GM10266 (cell line): ENCODE data around the gene PDZRN4.
"Not testable (repeated sequence)": the region's sequence is repeated elsewhere in the genome, so short reads cannot be mapped to it uniquely, and the experiment has no call there.

Experiments
- DNase-seq: peaks from one replicate; pipeline ENCODE4 v3.0.0; 2012; ENCODE audit errors: extremely low spot score
- TF ChIP-seq, protein P1 (sequence below): IDR thresholded peaks from 2 replicates; pipeline ENCODE4 v1.5.1; 2012; ENCODE audit warnings: mild to moderate bottlenecking, low read depth; ENCODE audit not compliant: control insufficient read depth, insufficient read depth; ENCODE audit errors: missing control alignments

Gene PDZRN4

DNA sequence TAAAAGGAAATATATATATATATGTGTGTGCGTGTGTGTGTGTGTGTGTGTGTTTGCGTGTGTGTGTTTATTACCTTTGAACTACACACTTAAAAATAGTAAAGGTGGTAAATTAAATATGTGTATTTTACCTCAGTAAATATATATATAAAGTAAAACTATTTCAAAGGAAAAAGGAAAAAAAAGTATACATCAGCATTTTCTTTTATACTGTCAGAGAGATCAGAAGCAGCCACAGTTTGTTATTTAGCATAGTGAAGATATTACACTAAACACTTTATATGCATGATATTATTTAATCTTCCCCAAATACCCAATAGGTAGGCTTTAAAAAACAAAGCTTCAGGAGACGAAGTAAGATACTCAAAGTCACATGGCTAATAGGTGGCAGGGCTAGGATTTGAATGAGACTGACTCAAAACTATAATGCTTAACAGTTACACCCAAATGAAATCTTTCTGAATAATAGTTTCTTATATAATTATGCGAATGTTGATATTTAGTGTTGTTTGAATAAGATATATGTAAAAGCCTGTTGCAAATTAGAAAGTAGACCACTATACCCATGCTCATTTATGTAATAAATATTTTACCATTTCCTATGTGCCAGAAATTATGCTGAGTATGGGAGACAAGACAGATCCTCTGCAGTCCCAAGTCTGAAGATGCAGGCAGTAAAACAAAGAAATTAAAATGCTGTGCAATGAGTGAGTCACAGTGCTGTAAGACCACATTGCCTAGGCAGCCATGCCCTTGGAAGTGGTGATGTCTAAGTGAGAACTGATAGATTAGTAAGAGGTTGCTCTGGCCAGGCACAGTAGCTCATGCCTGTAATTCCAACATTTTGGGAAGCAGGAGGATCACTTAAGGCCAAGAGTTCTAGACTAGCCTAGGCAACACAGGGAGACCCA is 66.1 kb downstream of the PDZRN4 start:
- TF ChIP-seq, protein P1, sequence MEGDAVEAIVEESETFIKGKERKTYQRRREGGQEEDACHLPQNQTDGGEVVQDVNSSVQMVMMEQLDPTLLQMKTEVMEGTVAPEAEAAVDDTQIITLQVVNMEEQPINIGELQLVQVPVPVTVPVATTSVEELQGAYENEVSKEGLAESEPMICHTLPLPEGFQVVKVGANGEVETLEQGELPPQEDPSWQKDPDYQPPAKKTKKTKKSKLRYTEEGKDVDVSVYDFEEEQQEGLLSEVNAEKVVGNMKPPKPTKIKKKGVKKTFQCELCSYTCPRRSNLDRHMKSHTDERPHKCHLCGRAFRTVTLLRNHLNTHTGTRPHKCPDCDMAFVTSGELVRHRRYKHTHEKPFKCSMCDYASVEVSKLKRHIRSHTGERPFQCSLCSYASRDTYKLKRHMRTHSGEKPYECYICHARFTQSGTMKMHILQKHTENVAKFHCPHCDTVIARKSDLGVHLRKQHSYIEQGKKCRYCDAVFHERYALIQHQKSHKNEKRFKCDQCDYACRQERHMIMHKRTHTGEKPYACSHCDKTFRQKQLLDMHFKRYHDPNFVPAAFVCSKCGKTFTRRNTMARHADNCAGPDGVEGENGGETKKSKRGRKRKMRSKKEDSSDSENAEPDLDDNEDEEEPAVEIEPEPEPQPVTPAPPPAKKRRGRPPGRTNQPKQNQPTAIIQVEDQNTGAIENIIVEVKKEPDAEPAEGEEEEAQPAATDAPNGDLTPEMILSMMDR: no peak
- DNase-seq: no peak

DNA sequence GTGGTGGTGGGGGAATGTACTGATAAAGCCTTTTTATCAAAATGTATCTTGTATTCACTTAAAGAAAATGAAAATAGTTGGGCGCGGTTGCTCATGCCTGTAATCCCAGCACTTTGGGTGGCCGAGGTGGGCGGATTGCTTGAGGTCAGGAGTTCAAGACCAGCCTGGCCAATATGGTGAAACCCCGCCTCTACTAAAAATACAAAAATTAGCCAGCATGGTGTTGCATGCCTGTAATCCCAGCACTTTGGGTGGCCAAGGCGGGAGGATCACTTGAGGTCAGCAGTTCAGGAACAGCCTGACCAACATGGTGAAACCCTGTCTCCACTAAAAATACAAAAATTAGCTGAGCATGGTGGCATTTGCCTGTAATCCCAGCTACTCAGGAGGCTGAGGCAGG is 75.1 kb downstream of the PDZRN4 start:
- not testable (repeated sequence) for DNase-seq

DNA sequence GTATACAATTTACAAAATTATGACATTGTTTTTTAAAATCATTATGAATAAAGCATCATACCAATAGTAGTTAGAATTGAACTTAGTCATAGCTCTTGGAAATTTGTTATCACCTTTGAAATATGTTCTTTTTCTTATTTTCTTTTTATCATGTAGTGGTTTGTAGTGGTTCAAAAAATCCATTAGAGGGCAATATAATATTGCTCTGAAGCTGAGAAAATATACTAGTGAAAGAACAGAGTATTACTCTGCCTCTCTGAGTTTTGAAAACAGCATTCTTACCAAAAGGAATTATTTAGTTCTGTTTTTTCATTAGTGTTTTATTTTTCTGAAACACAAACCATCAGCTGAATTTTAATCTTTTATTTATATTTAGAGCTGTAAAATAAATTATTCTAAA is 76.2 kb downstream of the PDZRN4 start:
- DNase-seq: no peak
- TF ChIP-seq, protein P1: peak; percentile 25

DNA sequence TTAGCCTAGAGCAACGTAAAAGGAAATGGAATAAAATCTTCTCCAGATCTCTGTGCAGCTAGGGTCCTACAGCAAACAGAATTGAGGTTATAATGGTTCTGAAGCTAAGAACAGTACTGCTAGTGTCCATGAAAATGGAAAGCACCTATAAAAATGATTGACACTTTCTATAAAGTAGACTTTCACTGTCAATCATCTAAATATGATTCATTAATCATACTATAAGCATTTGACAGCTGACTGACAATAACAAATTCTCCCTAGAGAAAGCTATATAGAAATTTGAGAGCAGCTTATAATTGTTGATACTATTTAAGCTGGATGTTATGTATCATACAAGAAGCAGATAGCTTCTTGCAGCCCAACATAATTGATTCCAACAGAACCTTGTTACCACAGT is 80.9 kb downstream of the PDZRN4 start:
- TF ChIP-seq, protein P1: no peak
- DNase-seq: no peak

DNA sequence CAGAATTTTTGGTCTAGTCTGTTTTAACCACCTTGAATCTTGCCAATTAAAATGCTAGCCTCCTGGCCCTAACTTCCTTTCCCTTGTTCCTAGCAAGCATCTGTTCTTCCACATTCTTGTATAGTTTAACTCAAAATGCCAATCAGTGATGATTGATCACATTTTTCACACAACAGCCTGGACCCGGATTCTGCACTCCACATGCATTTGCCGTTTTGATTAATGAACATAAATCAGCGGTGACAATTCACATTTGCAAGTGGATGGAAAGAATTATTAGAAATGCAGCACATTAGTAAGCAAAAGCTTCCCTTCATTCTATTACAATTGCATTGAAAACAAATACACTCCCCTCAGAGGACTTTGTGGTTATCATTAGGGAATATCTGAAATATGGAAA is 83.4 kb downstream of the PDZRN4 start:
- DNase-seq: no peak
- TF ChIP-seq, protein P1: no peak

DNA sequence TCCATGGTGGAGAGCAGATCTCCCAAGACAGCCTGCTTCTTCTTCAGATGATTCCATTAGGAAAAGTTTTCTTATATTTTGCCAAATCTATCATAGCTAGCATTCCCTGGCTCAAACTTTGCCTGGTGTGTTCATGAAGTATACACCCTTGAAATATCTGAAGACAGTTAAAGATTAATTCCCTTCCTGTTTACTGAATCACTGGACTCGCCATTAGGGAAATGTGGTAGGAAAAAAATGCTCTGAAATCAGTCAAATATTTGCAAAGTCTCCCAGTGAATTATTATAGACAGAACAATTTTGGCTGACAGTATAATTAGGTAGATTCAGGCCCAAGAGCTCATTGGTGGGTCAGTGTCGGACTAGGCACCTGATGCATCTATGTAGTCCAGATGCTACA is 86.5 kb downstream of the PDZRN4 start:
- DNase-seq: no peak
- TF ChIP-seq, protein P1: no peak

DNA sequence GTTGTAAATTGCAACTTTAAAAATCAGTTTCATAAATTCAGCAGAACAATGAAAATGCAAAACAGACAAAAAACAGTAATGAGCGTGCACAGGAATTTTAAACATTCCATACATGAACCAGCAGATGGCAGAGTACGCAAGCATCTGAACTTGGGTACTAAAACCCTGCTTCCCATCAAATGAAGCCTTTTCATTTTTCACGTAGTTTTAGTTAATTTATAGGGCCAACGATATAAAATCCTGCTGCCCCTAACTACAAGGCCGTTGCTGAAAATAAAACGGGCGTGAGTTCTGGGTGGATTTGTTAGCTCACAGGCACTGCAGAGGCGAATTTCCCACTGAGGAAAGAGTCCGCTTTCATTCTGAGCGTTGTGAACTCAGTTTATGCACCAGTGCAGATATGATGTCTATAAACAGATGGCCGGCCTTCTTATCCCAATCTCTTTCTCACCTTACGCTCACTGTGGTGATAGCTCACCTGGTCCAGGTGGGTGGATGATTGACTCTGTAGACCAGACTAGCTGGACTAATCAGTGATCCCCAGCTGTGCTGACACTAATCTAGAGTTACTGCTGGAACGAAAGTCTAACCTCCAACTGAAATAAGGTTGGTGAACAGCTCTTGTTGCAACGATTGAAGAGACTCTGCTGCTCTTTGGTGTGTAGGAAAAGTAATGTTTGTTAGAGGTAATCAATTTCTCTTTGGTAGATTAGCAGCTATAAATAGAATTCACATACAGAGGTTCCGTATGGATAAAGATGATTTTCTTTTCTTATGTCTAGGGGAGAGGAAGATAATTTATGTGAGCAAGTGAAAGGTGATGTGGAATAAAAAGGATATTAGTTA is 89.2 kb downstream of the PDZRN4 start:
- peak; percentile 32 for DNase-seq
- TF ChIP-seq, protein P1: peak; percentile 63
